Kasumi-1 (cell line): ENCODE data around the gene TRPM2.

ENCODE experiments used
- DNase-seq, 2 experiments: peaks; one replicate each; lab custom pipeline; 2025; lab: John Stamatoyannopoulos, UW

Gene TRPM2

DNA sequence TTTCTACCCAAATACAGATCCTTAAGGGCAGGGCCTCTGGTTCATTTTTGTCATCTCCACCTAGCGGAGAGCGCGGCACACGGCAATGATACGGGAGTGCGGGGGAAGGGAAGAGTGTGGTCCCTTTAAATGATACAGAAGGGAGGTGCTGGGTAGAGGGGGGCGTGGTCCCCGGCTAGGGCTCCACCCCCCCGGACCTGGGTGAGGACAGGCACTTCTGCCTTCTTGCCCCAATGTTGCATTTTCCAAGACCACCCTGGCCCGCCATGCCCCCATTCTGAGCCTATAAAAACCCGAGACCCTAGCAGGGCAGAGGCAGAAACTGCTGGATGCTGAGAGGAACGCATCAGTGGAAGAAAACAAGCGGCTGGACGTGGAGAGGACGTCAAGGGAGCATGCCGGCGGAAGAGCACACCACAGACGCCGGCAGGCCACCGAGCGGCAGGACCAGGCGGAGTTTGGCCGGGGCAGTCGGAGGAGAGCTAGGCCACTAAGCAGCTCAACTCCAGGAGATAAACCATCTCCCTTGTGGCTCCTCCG lies 131.9 kb downstream of the TRPM2 start:
- no peak for DNase-seq

DNA sequence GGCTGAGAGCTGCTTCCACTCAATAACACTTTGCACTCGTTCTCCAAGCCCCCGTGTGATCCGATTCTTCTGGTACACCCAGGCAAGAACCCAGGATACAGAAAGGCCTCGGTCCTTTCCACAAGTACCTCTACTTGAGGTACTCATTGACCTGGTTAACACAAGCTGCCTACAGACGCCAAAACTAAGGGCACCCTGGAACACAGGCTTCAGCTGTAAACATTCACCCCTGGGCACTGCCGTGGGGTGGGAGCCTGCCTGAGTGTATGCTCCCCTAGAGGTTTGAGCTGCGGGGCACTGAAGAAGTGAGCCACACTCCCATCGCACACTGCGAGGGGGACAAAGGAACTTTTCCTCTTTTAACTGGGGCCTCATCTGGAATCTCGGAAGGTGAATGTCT lies 132.4 kb downstream of the TRPM2 start:
- no peak for DNase-seq

GRCh38 chr21:44486302-44486701 lies 132.9 kb downstream of the TRPM2 start:
- no peak for DNase-seq

GRCh38 chr21:44487831-44488230 lies 134.4 kb downstream of the TRPM2 start:
- DNase-seq, result peak; percentile 1 to 35

DNA sequence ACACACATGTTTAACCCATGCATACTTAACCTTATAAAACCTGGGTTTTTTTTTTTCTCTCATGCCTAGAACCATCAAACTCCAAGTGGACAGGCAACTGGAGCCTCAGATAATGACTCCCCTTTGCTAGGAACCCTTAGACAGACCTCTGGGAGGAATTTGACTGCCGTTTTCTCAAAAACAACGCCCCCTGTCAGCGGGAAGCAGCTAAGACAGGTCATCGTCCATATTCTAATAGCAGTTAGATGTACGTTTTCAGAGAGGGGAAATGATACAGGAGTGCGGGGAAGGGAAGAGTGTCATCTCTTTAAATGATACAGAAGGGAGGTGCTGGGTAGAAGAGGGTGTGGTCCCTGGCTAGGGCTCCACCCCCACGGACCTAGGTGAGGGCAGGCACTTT lies 136.5 kb downstream of the TRPM2 start:
- DNase-seq, result peak in 1 of 2 experiments; percentile 12

DNA sequence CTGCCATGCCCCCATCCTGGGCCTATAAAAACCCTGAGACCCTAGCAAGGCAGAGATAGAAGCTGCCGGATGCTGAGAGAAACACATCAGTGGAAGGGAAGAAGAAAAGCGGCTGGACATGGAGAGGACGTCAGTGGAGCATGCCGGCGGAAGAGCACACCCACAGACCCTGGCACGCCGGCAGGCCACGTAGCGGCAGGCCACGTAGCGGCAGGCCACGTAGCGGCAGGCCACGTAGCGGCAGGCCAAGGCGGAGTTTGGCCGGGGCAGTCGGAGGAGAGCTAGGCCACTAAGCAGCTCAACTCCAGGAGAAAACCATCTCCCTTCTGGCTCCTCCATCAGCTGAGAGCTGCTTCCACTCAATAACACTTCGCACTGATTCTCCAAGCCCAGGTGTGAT lies 137.0 kb downstream of the TRPM2 start:
- no peak for DNase-seq

- no peak for DNase-seq
Observed at GRCh38 chr21:44490816-44491215, 137.4 kb downstream of the TRPM2 start.
